Uterus (tissue), 2 donors: ENCODE data around the gene ZDHHC5.

Experiments
- CTCF ChIP-seq, 4 experiments: fragments of 200-600 bp in 2 of 4; fragments of 450-650 bp in 2 of 4; sonication (generic) in 2 of 4; IDR thresholded peaks; one replicate each; pipeline ENCODE4 v1.5.1; 2016 to 2019; ENCODE audit warnings: antibody characterized with exemption in 4 of 4, mild to moderate bottlenecking in 2 of 4, moderate library complexity in 1 of 4
- POLR2A ChIP-seq, 2 donors: fragments of 450-650 bp; IDR thresholded peaks; one replicate each; pipeline ENCODE4 v1.6.1; 2016; ENCODE audit warnings: antibody characterized with exemption in 2 of 2, mild to moderate bottlenecking in 1 of 2, moderate library complexity in 1 of 2

GRCh38 chr11:57741132-57742086 lies 73.5 kb downstream of the ZDHHC5 start, which contains the start of gene SELENOH:
- TF ChIP-seq POLR2A (IDR thresholded peaks at IDR 0.05), result peak; percentile 48 to 74
- peak in 2 of 4 experiments; percentile 9 to 12 for TF ChIP-seq CTCF (IDR thresholded peaks at IDR 0.05)
